ENCODE data around the gene CNBD2. TPM values are rescaled to one million over a fixed set of nuclear protein-coding genes. Genes with fewer than 3 reads are reported as not detected.
"Not testable (repeated sequence)": the region's sequence is repeated elsewhere in the genome, so short reads cannot be mapped to it uniquely, and the experiment has no call there.

The CNBD2 gene
- total and polyA plus RNA-seq, 4 donors: 2.2 to 3.1 (median 2.5) TPM

GRCh38 chr20:36045373-36045714 is 77.0 kb downstream of the CNBD2 start (continued):
- TF ChIP-seq RAD21 (IDR thresholded peaks at IDR 0.05) (no peak), JUND (IDR thresholded peaks at IDR 0.05) (no peak), CTCF (IDR thresholded peaks at IDR 0.05; ENCODE audit: low read depth, low read length, missing input control) (no peak), GABPA (IDR thresholded peaks at IDR 0.05 in 1 of 2, conservative IDR thresholded peaks at IDR 0.05 in 1 of 2) (no peak)

- H3K9ac ChIP-seq (ENCODE audit: low read depth in 1 of 2, low read length in 2 of 2); H3K9me3 ChIP-seq (ENCODE audit: control insufficient read depth in 4 of 4, low read length in 3 of 4); H3K27me3 ChIP-seq (ENCODE audit: control insufficient read depth in 4 of 4, insufficient read depth in 4 of 4, low read length in 3 of 4); H3K27ac ChIP-seq (ENCODE audit: low read depth in 1 of 2, low read length in 2 of 2); H3K36me3 ChIP-seq (ENCODE audit: control insufficient read depth in 4 of 4, insufficient read depth in 3 of 4, low read depth in 1 of 4, low read length in 3 of 4); H3K4me3 ChIP-seq (ENCODE audit: low read depth in 1 of 3, low read length in 3 of 3); DNase-seq (ENCODE audit: low spot score): not testable (repeated sequence)
- peaks cover 2 to 14% (median 4%) of the 10 kb centered on the region in 4 donors for H3K4me1 ChIP-seq (ENCODE audit: control insufficient read depth in 4 of 4, insufficient read depth in 4 of 4, low read length in 3 of 4)
- WGBS: 66% methylated on average over 4 of the region's 4 CpGs
Observed at GRCh38 chr20:36046073-36046798, 77.8 kb downstream of the CNBD2 start.

- DNase-seq (ENCODE audit: low spot score); H3K9me3 ChIP-seq (ENCODE audit: control insufficient read depth in 4 of 4, low read length in 3 of 4); H3K27me3 ChIP-seq (ENCODE audit: control insufficient read depth in 4 of 4, insufficient read depth in 4 of 4, low read length in 3 of 4); H3K27ac ChIP-seq (ENCODE audit: low read depth in 1 of 2, low read length in 2 of 2); H3K36me3 ChIP-seq (ENCODE audit: control insufficient read depth in 4 of 4, insufficient read depth in 3 of 4, low read depth in 1 of 4, low read length in 3 of 4): not testable (repeated sequence)
- Histone ChIP-seq H3K4me1 (ENCODE audit: control insufficient read depth in 4 of 4, insufficient read depth in 4 of 4, low read length in 3 of 4) (peaks cover 3 to 17% (median 6%) of the 10 kb centered on the region in 4 donors), H3K4me3 (ENCODE audit: low read depth in 1 of 3, low read length in 3 of 3) (peak overlapping the region in 1 of 3 donors; percentile 38), H3K9ac (ENCODE audit: low read depth in 1 of 2, low read length in 2 of 2) (peak overlapping the region in 1 of 2 donors; percentile 39)
- 0% methylated on average over 2 of the region's 2 CpGs for WGBS
Observed at GRCh38 chr20:36049408-36049807, 81.0 kb downstream of the CNBD2 start.

GRCh38 chr20:36050436-36051317 is 82.3 kb downstream of the CNBD2 start:
- no peaks in the 10 kb centered on the region for H3K27me3 ChIP-seq (ENCODE audit: control insufficient read depth in 4 of 4, insufficient read depth in 4 of 4, low read length in 3 of 4)
- H3K27ac ChIP-seq (ENCODE audit: low read depth in 1 of 2, low read length in 2 of 2): peak overlapping the region; percentile 99
- H3K9ac ChIP-seq (ENCODE audit: low read depth in 1 of 2, low read length in 2 of 2): peak overlapping the region; percentile 85 to 94
- no peaks in the 10 kb centered on the region for H3K36me3 ChIP-seq (ENCODE audit: control insufficient read depth in 4 of 4, insufficient read depth in 3 of 4, low read depth in 1 of 4, low read length in 3 of 4)
- WGBS: under 1% methylated on average over 75 of the region's 75 CpGs
- H3K4me3 ChIP-seq (ENCODE audit: low read depth in 1 of 3, low read length in 3 of 3): peak overlapping the region; percentile 75 to 90 (median 81)
- no peaks in the 10 kb centered on the region for H3K9me3 ChIP-seq (ENCODE audit: control insufficient read depth in 4 of 4, low read length in 3 of 4)
- DNase-seq (ENCODE audit: low spot score): peak; percentile 94
- peaks cover 3 to 17% (median 6%) of the 10 kb centered on the region in 4 donors for H3K4me1 ChIP-seq (ENCODE audit: control insufficient read depth in 4 of 4, insufficient read depth in 4 of 4, low read length in 3 of 4)
- TF ChIP-seq JUND (IDR thresholded peaks at IDR 0.05) (no peak), NR2F2 (IDR thresholded peaks at IDR 0.05) (peak; percentile 28), RXRA (IDR thresholded peaks at IDR 0.05) (peak in 1 of 2 donors; percentile 36), EGR1 (IDR thresholded peaks at IDR 0.05; ENCODE audit: low read depth in 2 of 2) (peak in 1 of 2 donors; percentile 31), FOXA1 (IDR thresholded peaks at IDR 0.05) (no peak), GABPA (IDR thresholded peaks at IDR 0.05 in 1 of 2, conservative IDR thresholded peaks at IDR 0.05 in 1 of 2) (peak; percentile 95 to 96), SP1 (IDR thresholded peaks at IDR 0.05) (peak; percentile 70), ATF3 (IDR thresholded peaks at IDR 0.05) (no peak), CTCF (IDR thresholded peaks at IDR 0.05; ENCODE audit: low read depth, low read length, missing input control) (no peak), TAF1 (conservative IDR thresholded peaks at IDR 0.05) (peak; percentile 98), HNF4A (conservative IDR thresholded peaks at IDR 0.05) (peak in 1 of 2 donors; percentile 2)
- TF ChIP-seq, protein P1, sequence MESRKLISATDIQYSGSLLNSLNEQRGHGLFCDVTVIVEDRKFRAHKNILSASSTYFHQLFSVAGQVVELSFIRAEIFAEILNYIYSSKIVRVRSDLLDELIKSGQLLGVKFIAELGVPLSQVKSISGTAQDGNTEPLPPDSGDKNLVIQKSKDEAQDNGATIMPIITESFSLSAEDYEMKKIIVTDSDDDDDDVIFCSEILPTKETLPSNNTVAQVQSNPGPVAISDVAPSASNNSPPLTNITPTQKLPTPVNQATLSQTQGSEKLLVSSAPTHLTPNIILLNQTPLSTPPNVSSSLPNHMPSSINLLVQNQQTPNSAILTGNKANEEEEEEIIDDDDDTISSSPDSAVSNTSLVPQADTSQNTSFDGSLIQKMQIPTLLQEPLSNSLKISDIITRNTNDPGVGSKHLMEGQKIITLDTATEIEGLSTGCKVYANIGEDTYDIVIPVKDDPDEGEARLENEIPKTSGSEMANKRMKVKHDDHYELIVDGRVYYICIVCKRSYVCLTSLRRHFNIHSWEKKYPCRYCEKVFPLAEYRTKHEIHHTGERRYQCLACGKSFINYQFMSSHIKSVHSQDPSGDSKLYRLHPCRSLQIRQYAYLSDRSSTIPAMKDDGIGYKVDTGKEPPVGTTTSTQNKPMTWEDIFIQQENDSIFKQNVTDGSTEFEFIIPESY (IDR thresholded peaks at IDR 0.05): no peak
- TF ChIP-seq, protein P2, sequence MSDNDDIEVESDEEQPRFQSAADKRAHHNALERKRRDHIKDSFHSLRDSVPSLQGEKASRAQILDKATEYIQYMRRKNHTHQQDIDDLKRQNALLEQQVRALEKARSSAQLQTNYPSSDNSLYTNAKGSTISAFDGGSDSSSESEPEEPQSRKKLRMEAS (IDR thresholded peaks at IDR 0.05): peak; percentile 42
